PFSK-1 (cell line): Measurements from ENCODE around the gene NPFF.

Experiments
- POLR2AphosphoS5 ChIP-seq: IDR thresholded peaks from 2 replicates; pipeline ENCODE4 v1.6.1; 2012; ENCODE audit warnings: low read depth, mild to moderate bottlenecking, control low read depth, low read length, moderate library complexity
- REST ChIP-seq, 2 experiments: IDR thresholded peaks; 2 replicates each; pipeline versions ENCODE4 v1.6.1 to v1.8.0; 2011 to 2012; ENCODE audit warnings: low read depth in 2 of 2, low read length in 2 of 2, control low read depth in 1 of 2, inconsistent platforms in 1 of 2, mild to moderate bottlenecking in 1 of 2, moderate library complexity in 1 of 2; ENCODE audit not compliant: insufficient read depth in 1 of 2
- SIN3A ChIP-seq: IDR thresholded peaks from 2 replicates; pipeline ENCODE4 v1.6.1; 2012; ENCODE audit warnings: mild to moderate bottlenecking, low read length, moderate library complexity, borderline replicate concordance; ENCODE audit not compliant: insufficient read depth

GRCh38 chr12:53502983-53503728, 4.1 kb downstream of the NPFF start:
- TF ChIP-seq POLR2AphosphoS5 (no peak), SIN3A (no peak), REST (IDR thresholded peaks at IDR 0.05; ENCODE audit: insufficient read depth in 1 of 2, low read depth in 2 of 2, low read length in 2 of 2) (no peak)
